Thyroid gland (tissue), 4 donors: ENCODE results near the gene TMEM132D.

Experiments used
- POLR2A ChIP-seq, 2 donors: fragments of 450-650 bp; IDR thresholded peaks; one replicate each; pipeline ENCODE4 v1.6.1; 2017; ENCODE audit warnings: antibody characterized with exemption in 2 of 2, mild to moderate bottlenecking in 2 of 2, moderate library complexity in 1 of 2
- TF ChIP-seq, protein P1 (sequence below), 6 experiments: fragments of 200-600 bp in 3 of 6; fragments of 450-650 bp in 3 of 6; sonication (generic) in 3 of 6; IDR thresholded peaks; one replicate each; pipeline ENCODE4 v1.5.1; 2016 to 2019; ENCODE audit warnings: antibody characterized with exemption in 6 of 6, mild to moderate bottlenecking in 2 of 6, inconsistent platforms in 1 of 6, moderate library complexity in 1 of 6

DNA sequence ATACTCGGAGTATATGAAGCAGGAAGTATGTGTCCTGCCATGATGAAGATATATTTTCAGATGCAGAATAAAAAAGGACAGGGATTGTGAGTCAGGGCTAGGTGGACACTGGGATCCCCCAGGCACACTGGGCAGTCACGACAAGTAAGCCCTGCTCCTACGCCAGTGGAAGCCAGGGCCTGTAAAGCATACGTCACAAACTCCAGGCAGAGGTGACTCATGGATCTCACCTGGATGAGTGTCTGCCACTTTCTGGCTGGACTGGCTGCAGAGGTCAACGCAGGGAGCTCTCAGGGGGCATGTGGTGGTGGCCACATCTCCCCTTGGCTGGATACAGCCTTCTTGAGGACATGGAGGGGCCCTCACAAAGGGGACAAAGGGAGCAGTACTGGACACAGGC, 788.3 kb downstream of the TMEM132D start:
- TF ChIP-seq, protein P1, sequence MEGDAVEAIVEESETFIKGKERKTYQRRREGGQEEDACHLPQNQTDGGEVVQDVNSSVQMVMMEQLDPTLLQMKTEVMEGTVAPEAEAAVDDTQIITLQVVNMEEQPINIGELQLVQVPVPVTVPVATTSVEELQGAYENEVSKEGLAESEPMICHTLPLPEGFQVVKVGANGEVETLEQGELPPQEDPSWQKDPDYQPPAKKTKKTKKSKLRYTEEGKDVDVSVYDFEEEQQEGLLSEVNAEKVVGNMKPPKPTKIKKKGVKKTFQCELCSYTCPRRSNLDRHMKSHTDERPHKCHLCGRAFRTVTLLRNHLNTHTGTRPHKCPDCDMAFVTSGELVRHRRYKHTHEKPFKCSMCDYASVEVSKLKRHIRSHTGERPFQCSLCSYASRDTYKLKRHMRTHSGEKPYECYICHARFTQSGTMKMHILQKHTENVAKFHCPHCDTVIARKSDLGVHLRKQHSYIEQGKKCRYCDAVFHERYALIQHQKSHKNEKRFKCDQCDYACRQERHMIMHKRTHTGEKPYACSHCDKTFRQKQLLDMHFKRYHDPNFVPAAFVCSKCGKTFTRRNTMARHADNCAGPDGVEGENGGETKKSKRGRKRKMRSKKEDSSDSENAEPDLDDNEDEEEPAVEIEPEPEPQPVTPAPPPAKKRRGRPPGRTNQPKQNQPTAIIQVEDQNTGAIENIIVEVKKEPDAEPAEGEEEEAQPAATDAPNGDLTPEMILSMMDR (IDR thresholded peaks at IDR 0.05), result no peak
- no peak for TF ChIP-seq POLR2A (IDR thresholded peaks at IDR 0.05)
